NCI-H1436 (cell line): ENCODE measurements around the gene AGAP1.

ENCODE experiments used
- DNase-seq: peaks from one replicate; lab custom pipeline; 2025; lab: John Stamatoyannopoulos, UW

Gene AGAP1

GRCh38 chr2:235920216-235920865 lies 426.5 kb downstream of the AGAP1 start:
- DNase-seq, result no peak

GRCh38 chr2:235921508-235922191 lies 427.8 kb downstream of the AGAP1 start:
- DNase-seq, result no peak

- no peak for DNase-seq
Measured at GRCh38 chr2:235922839-235923238, 429.0 kb downstream of the AGAP1 start.

- DNase-seq, result no peak
Measured at GRCh38 chr2:235923859-235924674, 430.2 kb downstream of the AGAP1 start.

GRCh38 chr2:235924675-235925063 lies 430.8 kb downstream of the AGAP1 start:
- no peak for DNase-seq

- DNase-seq, result no peak
Measured at GRCh38 chr2:235925250-235925919, 431.5 kb downstream of the AGAP1 start.

- DNase-seq, result no peak
Measured at GRCh38 chr2:235926229-235926628, 432.4 kb downstream of the AGAP1 start.

GRCh38 chr2:235928751-235929370 lies 435.0 kb downstream of the AGAP1 start:
- no peak for DNase-seq

GRCh38 chr2:235930701-235931100 lies 436.9 kb downstream of the AGAP1 start:
- no peak for DNase-seq

- no peak for DNase-seq
Measured at GRCh38 chr2:235931676-235932075, 437.8 kb downstream of the AGAP1 start.

GRCh38 chr2:235934059-235934773 lies 440.4 kb downstream of the AGAP1 start:
- no peak for DNase-seq

- no peak for DNase-seq
Measured at GRCh38 chr2:235934774-235935484, 441.1 kb downstream of the AGAP1 start.

GRCh38 chr2:235935773-235936172 lies 441.9 kb downstream of the AGAP1 start:
- no peak for DNase-seq

GRCh38 chr2:235936493-235936892 lies 442.6 kb downstream of the AGAP1 start:
- no peak for DNase-seq

GRCh38 chr2:235937087-235937486 lies 443.2 kb downstream of the AGAP1 start:
- DNase-seq, result no peak

GRCh38 chr2:235937526-235937925 lies 443.7 kb downstream of the AGAP1 start:
- no peak for DNase-seq

- DNase-seq, result no peak
Measured at GRCh38 chr2:235937936-235938335, 444.1 kb downstream of the AGAP1 start.

- DNase-seq, result no peak
Measured at GRCh38 chr2:235938611-235939010, 444.8 kb downstream of the AGAP1 start.

GRCh38 chr2:235939471-235939870 lies 445.6 kb downstream of the AGAP1 start:
- DNase-seq, result no peak

GRCh38 chr2:235940330-235940729 lies 446.5 kb downstream of the AGAP1 start:
- no peak for DNase-seq

- no peak for DNase-seq
Measured at GRCh38 chr2:235944591-235944990, 450.7 kb downstream of the AGAP1 start.
